RWPE2 (cell line): Measurements from ENCODE around the gene LY6G6F.

Experiments
- ATAC-seq: fragments of 200-7000 bp; cut with Tn5 transposase; 3 replicates; pipeline ENCODE4 v1.9.1; 2021; ENCODE audit warnings: low read depth
- DNase-seq: peaks from one replicate; pipeline ENCODE4 v3.0.0-alpha.2; 2020; ENCODE audit warnings: low spot score
- H3K27ac ChIP-seq: fragments of 450-650 bp; 2 replicates; pipeline ENCODE4 v1.5.1; 2017; ENCODE audit warnings: mild to moderate bottlenecking; ENCODE audit not compliant: poor library complexity, severe bottlenecking
- H3K27me3 ChIP-seq: fragments of 250-450 bp; sonication (Bioruptor Pico); 2 replicates; pipeline ENCODE4 v1.5.1; 2021; ENCODE audit warnings: mild to moderate bottlenecking, moderate library complexity; ENCODE audit not compliant: insufficient read depth, poor library complexity, severe bottlenecking
- H3K36me3 ChIP-seq: fragments of 250-450 bp; sonication (Bioruptor Pico); 2 replicates; pipeline ENCODE4 v1.5.1; 2020; ENCODE audit warnings: low read depth, mild to moderate bottlenecking, moderate library complexity
- H3K4me1 ChIP-seq: fragments of 250-450 bp; sonication (Bioruptor Pico); 2 replicates; pipeline ENCODE4 v1.5.1; 2021; ENCODE audit warnings: mild to moderate bottlenecking, moderate library complexity; ENCODE audit not compliant: insufficient read depth, poor library complexity, severe bottlenecking
- H3K4me3 ChIP-seq: fragments of 250-450 bp; sonication (Bioruptor Pico); 2 replicates; pipeline ENCODE4 v1.5.1; 2021; ENCODE audit warnings: mild to moderate bottlenecking, moderate library complexity; ENCODE audit not compliant: severe bottlenecking
- H3K9me3 ChIP-seq: fragments of 250-450 bp; sonication (Bioruptor Pico); 2 replicates; pipeline ENCODE4 v1.5.1; 2021; ENCODE audit warnings: mild to moderate bottlenecking, moderate library complexity; ENCODE audit not compliant: severe bottlenecking
- TF ChIP-seq, protein P1 (sequence below): fragments of 450-650 bp; IDR thresholded peaks from one replicate; pipeline ENCODE4 v1.5.1; 2017; ENCODE audit warnings: mild to moderate bottlenecking, moderate library complexity; ENCODE audit not compliant: poor library complexity, severe bottlenecking

The LY6G6F gene, protein sequence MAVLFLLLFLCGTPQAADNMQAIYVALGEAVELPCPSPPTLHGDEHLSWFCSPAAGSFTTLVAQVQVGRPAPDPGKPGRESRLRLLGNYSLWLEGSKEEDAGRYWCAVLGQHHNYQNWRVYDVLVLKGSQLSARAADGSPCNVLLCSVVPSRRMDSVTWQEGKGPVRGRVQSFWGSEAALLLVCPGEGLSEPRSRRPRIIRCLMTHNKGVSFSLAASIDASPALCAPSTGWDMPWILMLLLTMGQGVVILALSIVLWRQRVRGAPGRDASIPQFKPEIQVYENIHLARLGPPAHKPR

DNA sequence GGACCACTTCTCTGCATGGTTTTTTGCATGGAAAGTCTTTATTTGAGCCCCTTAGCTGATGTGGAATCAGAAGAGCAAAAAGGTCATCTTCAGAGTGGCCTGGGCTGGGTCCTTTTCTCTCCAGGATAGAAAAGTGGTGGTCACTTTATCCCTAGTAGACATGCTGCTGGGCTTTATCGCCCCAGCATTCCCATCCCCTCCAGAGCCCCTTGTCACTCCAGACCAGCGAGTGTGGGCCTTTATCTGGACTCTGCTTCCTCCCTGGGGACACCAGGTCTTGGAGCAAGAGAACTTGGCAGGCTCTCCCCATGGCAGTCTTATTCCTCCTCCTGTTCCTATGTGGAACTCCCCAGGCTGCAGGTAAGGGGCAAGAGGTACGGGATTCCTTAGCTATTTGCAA lies at the start of gene LY6G6F:
Gene LY6G6F (plus strand): TSS at position 268 of the 400 bp plus-strand sequence. CDS start 41 bp downstream, at position 309.
- H3K4me1 ChIP-seq = peaks cover 5% of the 10 kb centered on the region
- TF ChIP-seq, protein P1, sequence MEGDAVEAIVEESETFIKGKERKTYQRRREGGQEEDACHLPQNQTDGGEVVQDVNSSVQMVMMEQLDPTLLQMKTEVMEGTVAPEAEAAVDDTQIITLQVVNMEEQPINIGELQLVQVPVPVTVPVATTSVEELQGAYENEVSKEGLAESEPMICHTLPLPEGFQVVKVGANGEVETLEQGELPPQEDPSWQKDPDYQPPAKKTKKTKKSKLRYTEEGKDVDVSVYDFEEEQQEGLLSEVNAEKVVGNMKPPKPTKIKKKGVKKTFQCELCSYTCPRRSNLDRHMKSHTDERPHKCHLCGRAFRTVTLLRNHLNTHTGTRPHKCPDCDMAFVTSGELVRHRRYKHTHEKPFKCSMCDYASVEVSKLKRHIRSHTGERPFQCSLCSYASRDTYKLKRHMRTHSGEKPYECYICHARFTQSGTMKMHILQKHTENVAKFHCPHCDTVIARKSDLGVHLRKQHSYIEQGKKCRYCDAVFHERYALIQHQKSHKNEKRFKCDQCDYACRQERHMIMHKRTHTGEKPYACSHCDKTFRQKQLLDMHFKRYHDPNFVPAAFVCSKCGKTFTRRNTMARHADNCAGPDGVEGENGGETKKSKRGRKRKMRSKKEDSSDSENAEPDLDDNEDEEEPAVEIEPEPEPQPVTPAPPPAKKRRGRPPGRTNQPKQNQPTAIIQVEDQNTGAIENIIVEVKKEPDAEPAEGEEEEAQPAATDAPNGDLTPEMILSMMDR = no peak
- H3K4me3 ChIP-seq = no peak within 1 kb of the TSS
- H3K27me3 ChIP-seq = no peaks in the 10 kb centered on the region
- ATAC-seq (no peak), DNase-seq (no peak)
- H3K9me3 ChIP-seq = no peaks in the 10 kb centered on the region
- H3K36me3 ChIP-seq = no peaks in the 10 kb centered on the region; the same call in 1 of the 2 replicates
- H3K27ac ChIP-seq = no peak within 1 kb of the TSS

DNA sequence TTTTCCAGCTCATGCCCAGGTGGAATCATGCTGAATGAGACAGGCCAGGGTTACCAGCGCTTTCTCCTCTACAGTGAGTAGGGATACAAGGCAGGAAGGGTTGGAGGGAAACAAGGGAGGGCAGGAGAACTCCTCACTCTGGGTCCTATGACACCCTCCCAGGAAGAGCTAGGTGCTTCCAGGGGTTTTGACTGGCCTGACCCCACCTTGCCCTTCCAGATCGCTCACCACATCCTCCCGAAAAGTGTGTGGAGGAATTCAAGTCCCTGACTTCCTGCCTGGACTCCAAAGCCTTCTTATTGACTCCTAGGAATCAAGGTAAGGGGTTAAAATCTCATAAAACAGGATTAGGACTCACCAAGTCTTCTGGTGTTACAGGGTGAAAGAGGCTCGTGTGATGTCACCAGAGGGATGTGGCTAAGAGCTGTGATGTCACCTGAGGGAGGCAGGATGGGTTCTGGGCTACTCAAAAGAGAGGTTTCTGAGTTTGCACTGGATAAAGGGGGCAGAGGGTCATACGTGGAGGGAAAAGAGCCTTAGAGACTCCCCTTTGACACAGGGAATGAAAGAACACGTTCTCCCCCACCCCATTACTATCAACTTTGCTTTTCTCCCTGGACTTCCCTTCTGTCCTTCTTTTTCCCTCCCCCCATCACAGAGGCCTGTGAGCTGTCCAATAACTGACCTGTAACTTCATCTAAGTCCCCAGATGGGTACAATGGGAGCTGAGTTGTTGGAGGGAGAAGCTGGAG lies 49.1 kb upstream of the LY6G6F start:
- TF ChIP-seq, protein P1 = no peak
- no peak overlapping the region for H3K4me3 ChIP-seq
- no peak for ATAC-seq
- H3K27ac ChIP-seq = no peak overlapping the region
- no peaks in the 10 kb centered on the region for H3K27me3 ChIP-seq
- 0 out of 2 replicates have a peak, but pooled peaks cover 3% of the 10 kb centered on the region for H3K36me3 ChIP-seq
- H3K9me3 ChIP-seq = no peaks in the 10 kb centered on the region
- DNase-seq = no peak
- H3K4me1 ChIP-seq = no peaks in the 10 kb centered on the region

DNA sequence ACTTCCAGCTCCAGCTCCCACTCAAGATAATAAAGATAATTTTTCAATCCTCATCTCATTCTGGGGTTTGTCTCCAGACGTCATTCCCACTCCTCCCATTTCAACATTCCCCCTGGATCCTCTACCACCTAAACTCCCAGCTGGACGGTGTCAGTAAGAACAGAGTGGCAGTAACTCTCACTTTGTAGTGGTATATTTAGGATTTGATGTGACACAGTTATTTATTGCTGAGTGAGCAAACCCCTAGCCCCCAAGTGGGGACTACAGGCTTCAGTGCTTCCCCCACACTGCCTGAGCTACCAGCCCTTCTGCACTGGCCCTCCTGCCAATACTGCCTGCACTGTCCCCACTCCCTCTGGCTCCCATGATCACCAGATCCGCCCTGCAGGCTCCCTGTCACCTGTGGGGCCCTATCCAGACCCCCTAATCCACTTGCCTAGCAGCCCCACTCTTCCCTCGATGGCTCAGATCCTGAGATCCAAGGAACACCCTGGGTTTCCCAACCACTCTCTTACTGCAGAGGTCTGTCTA lies 48.4 kb upstream of the LY6G6F start:
- TF ChIP-seq, protein P1 = no peak
- Histone ChIP-seq H3K36me3 (peaks cover 4% of the 10 kb centered on the region), H3K27ac (no peak overlapping the region), H3K4me3 (no peak overlapping the region), H3K27me3 (no peaks in the 10 kb centered on the region), H3K4me1 (peaks cover 1% of the 10 kb centered on the region), H3K9me3 (no peaks in the 10 kb centered on the region)
- DNase-seq (no peak), ATAC-seq (no peak)

DNA sequence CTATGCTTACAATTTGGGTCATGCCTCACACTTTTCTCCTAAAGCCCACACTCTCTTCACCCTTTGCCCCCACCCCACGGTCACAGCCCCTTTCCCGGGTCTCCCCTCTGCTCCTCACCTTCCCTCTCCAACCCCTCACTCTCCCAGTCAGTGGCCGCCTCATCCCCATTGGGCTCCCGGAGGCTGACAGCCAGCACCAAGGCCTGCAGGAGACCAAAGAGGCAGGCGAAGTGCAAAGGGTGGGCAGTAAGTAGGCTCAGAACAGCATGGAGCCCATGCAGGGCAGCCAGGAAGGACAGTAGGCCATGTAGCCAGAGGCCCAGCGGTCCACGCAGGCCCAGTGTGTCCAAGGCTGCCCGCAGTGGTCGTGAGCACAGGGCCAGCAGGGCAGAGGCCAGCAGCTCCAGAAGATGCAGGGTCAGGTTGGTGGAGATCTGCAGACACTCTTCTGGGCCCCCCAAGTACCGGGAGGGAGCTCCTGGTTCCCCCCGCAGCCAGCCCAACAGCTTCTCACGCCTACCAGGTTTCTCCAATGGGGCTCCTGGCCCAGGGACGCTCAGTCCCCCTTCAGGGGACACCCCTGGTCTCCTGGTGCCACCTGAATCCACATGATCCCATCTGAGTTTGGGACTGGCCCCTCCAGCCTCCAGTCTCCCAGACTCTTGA lies 47.5 kb upstream of the LY6G6F start:
- Histone ChIP-seq H3K27me3 (no peaks in the 10 kb centered on the region), H3K9me3 (no peaks in the 10 kb centered on the region), H3K27ac (peak overlapping the region; percentile 68), H3K36me3 (peaks cover 11% of the 10 kb centered on the region), H3K4me3 (peak overlapping the region; percentile 50), H3K4me1 (peaks cover 10% of the 10 kb centered on the region)
- TF ChIP-seq, protein P1 = no peak
- DNase-seq = no peak
- ATAC-seq = no peak
